Brain microvascular endothelial cell (primary cell): ENCODE measurements around the gene MFSD8.

Experiments
- DNase-seq: peaks from one replicate; pipeline ENCODE4 v3.0.0-alpha.2; 2020
- H3K27ac ChIP-seq: fragments of 250-450 bp; sonication (Bioruptor Pico); 2 replicates; pipeline ENCODE4 v1.5.1; 2020; ENCODE audit warnings: mild to moderate bottlenecking, moderate library complexity
- H3K27me3 ChIP-seq: fragments of 250-450 bp; sonication (Bioruptor Pico); replicated peaks from 2 replicates; pipeline ENCODE4 v1.5.1; 2020; ENCODE audit warnings: mild to moderate bottlenecking
- H3K36me3 ChIP-seq: fragments of 250-450 bp; sonication (Bioruptor Pico); replicated peaks from 2 replicates; pipeline ENCODE4 v1.5.1; 2020; ENCODE audit warnings: mild to moderate bottlenecking
- H3K4me3 ChIP-seq: 2 replicates; pipeline ENCODE4 v1.5.1; 2011; ENCODE audit warnings: low read depth, mild to moderate bottlenecking, control low read depth, low read length, moderate library complexity
- in situ Hi-C: cut with HindIII; loops from 2 replicates; pipeline ENCODE4 v1.10.0; 2017; ENCODE audit warnings: low sequenced_read_pairs, low pct_ligation_motif_present
- TF ChIP-seq, protein P1 (sequence below): IDR thresholded peaks from 2 replicates; pipeline ENCODE4 v1.5.1; 2011; ENCODE audit warnings: low read depth, mild to moderate bottlenecking, moderate library complexity, low read length, control low read depth, inconsistent platforms; ENCODE audit errors: missing control alignments

Gene MFSD8

DNA sequence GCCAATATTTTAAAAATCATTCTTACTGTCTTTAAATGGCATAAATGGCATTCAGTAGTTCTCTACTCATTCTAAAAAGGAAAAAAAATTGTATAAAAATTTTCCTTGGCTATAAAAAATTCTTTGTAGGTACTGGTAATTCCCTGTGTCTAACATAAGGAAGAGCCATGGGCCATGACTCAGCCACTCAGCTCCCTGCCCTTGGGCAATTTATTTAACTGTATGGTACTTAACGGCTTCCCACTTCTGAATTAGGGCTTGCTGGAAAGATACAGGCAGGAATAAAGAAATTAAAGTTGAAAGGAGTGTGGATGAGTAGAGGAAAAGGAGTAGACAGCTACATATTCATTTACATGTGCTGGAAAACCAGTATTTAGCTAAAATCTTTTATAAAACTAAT lies 30.8 kb upstream of the MFSD8 start:
- in situ Hi-C loops, result no loop called here
- peak; percentile 6 for DNase-seq
- no peaks in the 10 kb centered on the region for H3K27me3 ChIP-seq
- TF ChIP-seq, protein P1, sequence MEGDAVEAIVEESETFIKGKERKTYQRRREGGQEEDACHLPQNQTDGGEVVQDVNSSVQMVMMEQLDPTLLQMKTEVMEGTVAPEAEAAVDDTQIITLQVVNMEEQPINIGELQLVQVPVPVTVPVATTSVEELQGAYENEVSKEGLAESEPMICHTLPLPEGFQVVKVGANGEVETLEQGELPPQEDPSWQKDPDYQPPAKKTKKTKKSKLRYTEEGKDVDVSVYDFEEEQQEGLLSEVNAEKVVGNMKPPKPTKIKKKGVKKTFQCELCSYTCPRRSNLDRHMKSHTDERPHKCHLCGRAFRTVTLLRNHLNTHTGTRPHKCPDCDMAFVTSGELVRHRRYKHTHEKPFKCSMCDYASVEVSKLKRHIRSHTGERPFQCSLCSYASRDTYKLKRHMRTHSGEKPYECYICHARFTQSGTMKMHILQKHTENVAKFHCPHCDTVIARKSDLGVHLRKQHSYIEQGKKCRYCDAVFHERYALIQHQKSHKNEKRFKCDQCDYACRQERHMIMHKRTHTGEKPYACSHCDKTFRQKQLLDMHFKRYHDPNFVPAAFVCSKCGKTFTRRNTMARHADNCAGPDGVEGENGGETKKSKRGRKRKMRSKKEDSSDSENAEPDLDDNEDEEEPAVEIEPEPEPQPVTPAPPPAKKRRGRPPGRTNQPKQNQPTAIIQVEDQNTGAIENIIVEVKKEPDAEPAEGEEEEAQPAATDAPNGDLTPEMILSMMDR, result no peak
- H3K4me3 ChIP-seq, result no peak overlapping the region
- no peaks in the 10 kb centered on the region for H3K36me3 ChIP-seq
- H3K27ac ChIP-seq, result no peak overlapping the region

DNA sequence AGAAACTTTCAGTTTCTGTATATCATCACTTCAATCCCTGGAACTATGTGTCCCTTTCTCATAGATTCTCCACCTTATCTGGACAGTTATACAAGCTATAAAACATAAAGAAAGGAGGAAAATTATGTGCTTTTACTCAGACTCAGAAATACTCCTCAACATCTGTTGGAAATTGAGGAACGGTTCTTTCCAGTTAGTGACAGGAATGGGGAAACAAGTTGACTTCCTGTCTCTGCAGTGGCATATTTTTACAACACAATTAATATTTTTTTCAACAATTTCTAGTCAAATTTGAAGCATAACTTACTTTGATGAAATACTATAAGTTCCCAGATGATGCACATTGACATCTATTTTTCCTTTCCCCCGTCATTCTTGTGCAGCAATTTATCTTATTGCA lies 28.2 kb upstream of the MFSD8 start:
- no peaks in the 10 kb centered on the region for H3K36me3 ChIP-seq
- no peaks in the 10 kb centered on the region for H3K27me3 ChIP-seq
- DNase-seq, result no peak
- no peak overlapping the region for H3K27ac ChIP-seq
- in situ Hi-C loops, result no loop called here
- H3K4me3 ChIP-seq, result no peak overlapping the region
- TF ChIP-seq, protein P1, result no peak

DNA sequence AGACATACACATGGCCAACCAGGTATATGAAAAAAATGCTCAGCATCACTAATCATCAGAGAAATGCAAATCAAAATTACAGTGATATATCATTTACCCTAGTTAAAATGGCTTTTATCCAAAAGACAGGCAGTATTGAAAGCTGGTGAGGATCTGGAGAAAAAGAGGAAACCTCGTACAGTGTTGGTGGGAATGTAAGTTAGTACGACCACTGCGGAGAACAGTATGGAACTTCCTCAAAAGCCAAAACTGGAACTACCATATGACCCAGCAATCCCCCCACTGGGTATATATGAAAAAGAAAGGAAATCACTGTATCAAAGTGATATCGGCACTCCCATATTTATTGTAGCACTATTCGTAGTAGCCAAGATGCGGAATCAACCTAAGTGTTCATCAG lies 23.7 kb upstream of the MFSD8 start:
- H3K4me3 ChIP-seq, result no peak overlapping the region
- in situ Hi-C loops, result no loop called here
- H3K27me3 ChIP-seq, result no peaks in the 10 kb centered on the region
- no peaks in the 10 kb centered on the region for H3K36me3 ChIP-seq
- H3K27ac ChIP-seq, result no peak overlapping the region
- TF ChIP-seq, protein P1, result no peak
- DNase-seq, result no peak

DNA sequence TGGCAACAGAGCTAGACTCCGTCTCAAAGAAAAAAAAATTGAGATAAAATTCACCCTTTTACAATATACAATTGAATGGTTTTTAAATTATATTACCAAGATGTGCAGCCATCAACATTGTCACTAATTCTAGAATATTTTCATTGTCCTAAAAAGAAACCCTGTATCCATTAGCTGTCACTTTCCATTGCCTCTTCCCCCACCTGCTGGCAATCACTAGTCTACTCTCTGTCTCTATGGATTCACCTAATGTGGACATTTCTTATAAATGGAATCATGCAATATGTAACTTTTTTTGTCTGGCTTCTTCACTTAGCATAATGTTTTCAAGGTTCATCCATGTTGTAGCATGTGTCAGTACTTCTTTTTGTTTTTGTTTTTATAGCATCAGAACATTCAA lies 21.0 kb upstream of the MFSD8 start:
- no peak for DNase-seq
- H3K36me3 ChIP-seq, result no peaks in the 10 kb centered on the region
- no peak overlapping the region for H3K4me3 ChIP-seq
- no peaks in the 10 kb centered on the region for H3K27me3 ChIP-seq
- TF ChIP-seq, protein P1, result no peak
- H3K27ac ChIP-seq, result no peak overlapping the region
- in situ Hi-C loops, result no loop called here

DNA sequence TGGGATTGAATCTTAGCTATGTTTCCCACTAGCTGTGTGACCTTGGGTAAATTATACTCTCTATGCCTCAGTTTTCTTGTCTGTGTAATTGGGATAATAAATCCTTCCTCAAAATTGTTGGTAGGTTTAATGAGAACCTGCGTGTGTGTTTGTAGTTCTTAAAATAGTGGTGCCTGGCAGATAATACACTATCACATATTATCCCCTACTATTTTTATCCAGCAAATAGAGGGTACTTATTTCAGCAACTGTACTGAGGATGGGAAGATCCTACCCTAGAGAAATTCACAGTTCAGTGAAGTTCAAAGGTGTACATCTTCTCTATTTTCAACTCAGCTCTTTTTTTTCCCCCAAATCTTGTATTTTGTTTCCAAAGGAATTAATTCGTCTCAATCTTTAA lies 17.5 kb upstream of the MFSD8 start:
- H3K4me3 ChIP-seq, result no peak overlapping the region
- TF ChIP-seq, protein P1, result no peak
- H3K36me3 ChIP-seq, result no peaks in the 10 kb centered on the region
- in situ Hi-C loops, result no loop called here
- H3K27me3 ChIP-seq, result no peaks in the 10 kb centered on the region
- no peak overlapping the region for H3K27ac ChIP-seq
- no peak for DNase-seq

DNA sequence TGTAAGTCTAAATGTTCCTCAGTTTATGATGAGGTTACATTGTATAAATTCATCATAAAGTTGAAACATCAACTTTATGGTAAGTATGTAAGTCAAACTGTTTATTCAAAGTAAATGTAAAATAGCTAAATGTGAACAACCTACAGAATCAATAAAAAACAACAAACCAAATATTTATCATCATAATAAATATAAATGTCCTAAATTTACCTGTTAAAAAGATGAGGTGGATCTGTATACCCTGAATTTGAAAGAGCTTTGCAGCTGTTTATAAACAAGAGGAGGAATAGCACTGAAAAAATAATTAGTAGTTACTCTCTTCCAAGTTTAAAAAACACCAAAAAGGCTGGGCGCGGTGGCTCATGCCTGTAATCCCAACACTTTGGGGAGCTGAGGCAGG lies 14.0 kb upstream of the MFSD8 start:
- in situ Hi-C loops, result no loop called here
- Histone ChIP-seq H3K27me3 (no peaks in the 10 kb centered on the region), H3K4me3 (no peak overlapping the region), H3K36me3 (no peaks in the 10 kb centered on the region), H3K27ac (no peak overlapping the region)
- TF ChIP-seq, protein P1, result no peak
- no peak for DNase-seq
